CD8-positive, alpha-beta memory T cell (primary cell): Measurements from ENCODE around the gene FSTL4. TPM values are rescaled to one million over a fixed set of nuclear protein-coding genes. Genes with fewer than 3 reads are reported as not detected.

Source experiments
- CTCF ChIA-PET: fragments of 350-600 bp; sonication (Branson Sonifier 250); formaldehyde crosslinking; loops from one replicate; lab custom pipeline; 2021; ENCODE audit warnings: antibody characterized with exemption; lab: Charles Lee
- POLR2A ChIA-PET: fragments of 350-600 bp; sonication (Branson Sonifier 250); formaldehyde crosslinking; loops from one replicate; lab custom pipeline; 2021; ENCODE audit warnings: antibody characterized with exemption; lab: Charles Lee
- DNase-seq, 5 donors: peaks; one replicate each; pipeline versions ENCODE4 v3.0.0 to v3.0.0-alpha.2; 2020 to 2022; ENCODE audit warnings: mixed read lengths in 1 of 5
- H3K27ac ChIP-seq: one replicate; pipeline ENCODE4 v1.7.0; 2013; ENCODE audit warnings: low read depth, mild to moderate bottlenecking, low read length, moderate library complexity
- H3K27me3 ChIP-seq: 2 replicates; pipeline ENCODE4 v1.7.0; 2013; ENCODE audit warnings: low read length, mild to moderate bottlenecking; ENCODE audit not compliant: insufficient read depth, poor library complexity, severe bottlenecking
- H3K36me3 ChIP-seq: 2 replicates; pipeline ENCODE4 v1.7.0; 2013; ENCODE audit warnings: mild to moderate bottlenecking, low read length, moderate library complexity; ENCODE audit not compliant: insufficient read depth
- H3K4me1 ChIP-seq: 2 replicates; pipeline ENCODE4 v1.7.0; 2013; ENCODE audit warnings: mild to moderate bottlenecking, low read length, moderate library complexity; ENCODE audit not compliant: insufficient read depth
- H3K4me3 ChIP-seq: 2 replicates; pipeline ENCODE4 v1.7.0; 2013; ENCODE audit warnings: mild to moderate bottlenecking, low read length
- H3K9me3 ChIP-seq: 2 replicates; pipeline ENCODE4 v1.7.0; 2013; ENCODE audit warnings: mild to moderate bottlenecking, low read length
- H3K27ac Mint-ChIP-seq, 8 donors: one replicate each; pipeline ENCODE4 v1.8.0; 2020 to 2021; ENCODE audit warnings: mixed read lengths in 8 of 8, mild to moderate bottlenecking in 6 of 8, inconsistent platforms in 3 of 8, moderate library complexity in 3 of 8
- H3K27me3 Mint-ChIP-seq, 2 donors: one replicate each; pipeline ENCODE4 v1.8.0; 2020 to 2021; ENCODE audit warnings: mixed read lengths in 2 of 2, mild to moderate bottlenecking in 1 of 2, moderate library complexity in 1 of 2
- H3K36me3 Mint-ChIP-seq, 3 donors: one replicate each; pipeline ENCODE4 v1.8.0; 2020 to 2021; ENCODE audit warnings: mixed read lengths in 3 of 3, inconsistent platforms in 1 of 3, mild to moderate bottlenecking in 1 of 3
- H3K4me1 Mint-ChIP-seq, 3 donors: one replicate each; pipeline ENCODE4 v1.8.0; 2020 to 2021; ENCODE audit warnings: mixed read lengths in 3 of 3, inconsistent platforms in 1 of 3, mild to moderate bottlenecking in 1 of 3
- H3K4me3 Mint-ChIP-seq, 7 donors: one replicate each; pipeline ENCODE4 v1.8.0; 2020 to 2021; ENCODE audit warnings: mixed read lengths in 7 of 7, mild to moderate bottlenecking in 6 of 7, moderate library complexity in 4 of 7, inconsistent platforms in 2 of 7
- H3K9me3 Mint-ChIP-seq, 5 donors: one replicate each; pipeline ENCODE4 v1.8.0; 2020 to 2022; ENCODE audit warnings: mixed read lengths in 5 of 5, mild to moderate bottlenecking in 3 of 5, moderate library complexity in 2 of 5, inconsistent platforms in 1 of 5
- polyA plus RNA-seq: library from polyadenylated mRNA; unstranded; fragments of 300-500 nt; fragmentation: Illumina TruSeq; gene quantifications from one replicate; pipeline ENCODE4 v1.2.3, GENCODE V29; 2021
- total RNA-seq, 2 experiments: library from RNA; stranded (reverse); gene quantifications; one replicate each; pipeline ENCODE4 v1.2.3, GENCODE V29; 2021

FSTL4 gene
- total and polyA plus RNA-seq, 3 experiments from 2014 or later: 0.33 TPM; not detected in 2

DNA sequence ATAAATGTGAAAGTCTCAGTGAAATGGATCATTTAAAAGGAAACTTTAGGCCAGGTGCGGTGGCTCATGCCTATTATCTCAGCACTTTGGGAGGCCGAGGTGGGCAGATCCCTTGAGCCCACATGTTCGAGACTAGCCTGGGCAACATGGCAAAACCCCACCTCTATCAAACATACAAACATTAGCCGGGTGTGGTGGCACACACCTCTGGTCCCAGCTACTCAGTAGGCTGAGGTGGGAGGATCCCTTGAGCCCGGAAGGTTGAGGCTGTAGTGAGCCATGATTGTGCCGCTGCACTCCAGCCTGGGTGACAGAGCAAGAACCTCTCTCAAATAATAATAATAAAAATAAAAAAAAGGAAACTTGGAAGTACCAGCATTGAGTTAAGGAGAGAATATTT lies 384.4 kb downstream of the FSTL4 start:
- Histone ChIP-seq H3K4me3 (no peak overlapping the region), H3K27ac (no peak overlapping the region), H3K4me1 (no peaks in the 10 kb centered on the region), H3K9me3 (no peaks in the 10 kb centered on the region), H3K27me3 (peaks cover 4% of the 10 kb centered on the region), H3K36me3 (no peaks in the 10 kb centered on the region)
- ChIA-PET CTCF (no interaction called here), POLR2A (no interaction called here)
- H3K9me3 Mint-ChIP-seq: no peaks in the 10 kb centered on the region
- no peaks in the 10 kb centered on the region for H3K4me1 Mint-ChIP-seq
- H3K4me3 Mint-ChIP-seq: no peak overlapping the region
- no peak for DNase-seq
- H3K27ac Mint-ChIP-seq: no peak overlapping the region
- peaks cover 3 to 22% of the 10 kb centered on the region in 2 donors for H3K27me3 Mint-ChIP-seq
- no peaks in the 10 kb centered on the region for H3K36me3 Mint-ChIP-seq

- ChIA-PET CTCF (interaction anchor here (1.3 kb wide), 1 partner anchor 8 kb away, joined by 4 read pairs; no protein-coding TSS in a partner anchor), POLR2A (no interaction called here)
- Mint-ChIP-seq H3K4me3 (no peak overlapping the region), H3K4me1 (no peaks in the 10 kb centered on the region), H3K27ac (no peak overlapping the region), H3K9me3 (peaks cover 0 to 2% (median 0%) of the 10 kb centered on the region in 5 donors), H3K36me3 (no peaks in the 10 kb centered on the region), H3K27me3 (peaks cover 6 to 22% of the 10 kb centered on the region in 2 donors)
- Histone ChIP-seq H3K27me3 (peaks cover 4% of the 10 kb centered on the region), H3K4me1 (no peaks in the 10 kb centered on the region), H3K27ac (no peak overlapping the region), H3K36me3 (no peaks in the 10 kb centered on the region), H3K9me3 (no peaks in the 10 kb centered on the region), H3K4me3 (no peak overlapping the region)
- DNase-seq: no peak
Observed at GRCh38 chr5:133227082-133227481, 385.3 kb downstream of the FSTL4 start.

- H3K4me3 ChIP-seq: no peak overlapping the region
- POLR2A ChIA-PET: no interaction called here
- Mint-ChIP-seq H3K4me1 (no peaks in the 10 kb centered on the region), H3K27ac (no peak overlapping the region), H3K27me3 (peaks cover 7 to 22% of the 10 kb centered on the region in 2 donors), H3K4me3 (no peak overlapping the region), H3K36me3 (no peaks in the 10 kb centered on the region), H3K9me3 (peaks cover 0 to 2% (median 0%) of the 10 kb centered on the region in 5 donors)
- no peaks in the 10 kb centered on the region for H3K4me1 ChIP-seq
- no peak overlapping the region for H3K27ac ChIP-seq
- H3K36me3 ChIP-seq: no peaks in the 10 kb centered on the region
- CTCF ChIA-PET: interaction anchor here (1.3 kb wide), 1 partner anchor 9 kb away, joined by 4 read pairs; no protein-coding TSS in a partner anchor
- DNase-seq: no peak
- H3K9me3 ChIP-seq: no peaks in the 10 kb centered on the region
- peaks cover 4% of the 10 kb centered on the region for H3K27me3 ChIP-seq
Observed at GRCh38 chr5:133226186-133226585, 386.2 kb downstream of the FSTL4 start.

DNA sequence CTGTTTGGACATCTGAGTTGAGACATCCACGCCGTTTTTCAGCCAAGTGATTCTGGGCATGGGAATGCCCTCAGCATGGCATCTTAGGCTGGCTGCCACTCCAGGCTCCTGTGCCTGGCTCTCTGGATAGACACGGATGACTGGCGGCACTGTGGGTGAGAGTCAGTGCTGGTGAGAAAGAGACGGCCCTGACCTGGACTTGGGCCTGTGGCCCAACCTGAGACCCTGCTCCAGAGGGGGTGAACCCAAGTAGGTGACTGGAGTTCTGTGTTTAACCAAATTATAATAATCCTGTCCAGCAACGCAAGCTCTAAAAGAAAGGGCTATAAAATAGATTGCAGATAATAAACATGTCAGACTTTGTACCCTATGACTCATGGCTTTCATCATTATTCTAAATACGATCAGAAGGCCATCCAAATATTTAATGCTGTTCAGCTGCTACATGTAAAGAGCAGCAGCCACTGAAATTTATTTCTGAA lies 386.6 kb downstream of the FSTL4 start:
- POLR2A ChIA-PET: interaction anchor here (0.6 kb wide), 1 partner anchor 9 kb away, joined by 3 read pairs; no protein-coding TSS in a partner anchor
- no peak overlapping the region for H3K4me3 Mint-ChIP-seq
- CTCF ChIA-PET: interaction anchor here (1.3 kb wide), 1 partner anchor 9 kb away, joined by 4 read pairs; no protein-coding TSS in a partner anchor

DNA sequence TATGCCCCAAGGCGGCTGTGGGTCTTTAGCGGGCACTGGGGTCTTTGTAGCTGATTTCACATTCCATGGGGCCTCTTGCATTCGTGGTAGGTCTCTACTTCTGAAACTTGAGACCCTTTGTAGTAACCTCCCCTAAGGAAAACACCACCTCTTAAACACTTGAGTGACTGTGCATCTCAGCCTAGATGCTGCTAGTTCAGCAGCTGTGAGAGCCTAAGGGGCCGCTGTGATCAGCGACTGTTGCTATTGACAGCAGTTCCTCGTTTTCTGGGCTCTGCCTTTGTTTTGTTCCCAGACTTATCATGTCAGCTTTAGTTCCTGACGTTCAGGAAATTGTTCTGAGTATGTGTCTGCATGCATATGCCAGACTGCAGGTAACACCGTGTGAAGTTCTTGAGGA lies 389.4 kb downstream of the FSTL4 start:
- Mint-ChIP-seq H3K4me3 (no peak overlapping the region), H3K27ac (peak overlapping the region in 2 of 8 donors; percentile 35 to 85), H3K27me3 (peaks cover 7 to 27% of the 10 kb centered on the region in 2 donors), H3K4me1 (no peaks in the 10 kb centered on the region), H3K9me3 (peaks cover 0 to 2% (median 0%) of the 10 kb centered on the region in 5 donors), H3K36me3 (no peaks in the 10 kb centered on the region)
- no peaks in the 10 kb centered on the region for H3K36me3 ChIP-seq
- no peak for DNase-seq
- peaks cover 4% of the 10 kb centered on the region for H3K27me3 ChIP-seq
- H3K4me1 ChIP-seq: no peaks in the 10 kb centered on the region
- no peak overlapping the region for H3K27ac ChIP-seq
- ChIA-PET POLR2A (no interaction called here), CTCF (no interaction called here)
- no peak overlapping the region for H3K4me3 ChIP-seq
- no peaks in the 10 kb centered on the region for H3K9me3 ChIP-seq

More for the DNA sequence above, 386.6 kb downstream of the FSTL4 start:
- H3K27me3 ChIP-seq: peaks cover 4% of the 10 kb centered on the region
- peaks cover 7 to 22% of the 10 kb centered on the region in 2 donors for H3K27me3 Mint-ChIP-seq
- H3K4me3 ChIP-seq: no peak overlapping the region
- no peaks in the 10 kb centered on the region for H3K36me3 Mint-ChIP-seq
- H3K4me1 Mint-ChIP-seq: no peaks in the 10 kb centered on the region
- H3K9me3 Mint-ChIP-seq: peaks cover 0 to 2% (median 0%) of the 10 kb centered on the region in 5 donors
- H3K27ac ChIP-seq: no peak overlapping the region
- no peaks in the 10 kb centered on the region for H3K4me1 ChIP-seq
- no peaks in the 10 kb centered on the region for H3K9me3 ChIP-seq
- H3K36me3 ChIP-seq: no peaks in the 10 kb centered on the region
- no peak for DNase-seq
- H3K27ac Mint-ChIP-seq: no peak overlapping the region

GRCh38 chr5:133222521-133222920 lies 389.8 kb downstream of the FSTL4 start:
- H3K4me3 ChIP-seq: no peak overlapping the region
- no peak overlapping the region for H3K4me3 Mint-ChIP-seq
- no peak for DNase-seq
- H3K27me3 ChIP-seq: peaks cover 4% of the 10 kb centered on the region
- H3K27ac ChIP-seq: no peak overlapping the region
- H3K27ac Mint-ChIP-seq: peak overlapping the region in 1 of 8 donors; percentile 85
- H3K36me3 ChIP-seq: no peaks in the 10 kb centered on the region
- ChIA-PET POLR2A (no interaction called here), CTCF (no interaction called here)
- peaks cover 0 to 2% (median 0%) of the 10 kb centered on the region in 5 donors for H3K9me3 Mint-ChIP-seq
- H3K9me3 ChIP-seq: no peaks in the 10 kb centered on the region
- H3K4me1 ChIP-seq: no peaks in the 10 kb centered on the region
- H3K4me1 Mint-ChIP-seq: no peaks in the 10 kb centered on the region
- peaks cover 7 to 25% of the 10 kb centered on the region in 2 donors for H3K27me3 Mint-ChIP-seq
- no peaks in the 10 kb centered on the region for H3K36me3 Mint-ChIP-seq

DNA sequence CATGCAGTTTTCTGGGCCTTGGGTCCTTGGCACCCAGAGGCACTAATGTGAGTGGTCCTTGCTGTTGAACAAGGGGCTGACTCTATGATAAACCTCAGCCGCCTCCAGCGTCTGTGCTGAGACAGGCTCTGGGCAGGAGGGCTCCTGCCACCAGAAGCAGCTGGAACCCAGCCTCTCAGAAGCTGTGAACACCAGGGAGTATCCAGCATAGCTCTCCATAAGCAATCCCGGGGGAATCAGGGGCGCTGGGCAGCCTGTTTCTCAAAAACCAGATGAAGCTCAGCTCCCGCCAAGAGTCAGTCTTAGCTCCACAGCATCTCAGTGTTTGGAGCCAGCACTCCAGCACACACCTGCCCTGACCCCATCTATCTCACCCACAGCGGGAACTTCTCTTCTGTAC lies 390.3 kb downstream of the FSTL4 start:
- Mint-ChIP-seq H3K27ac (no peak overlapping the region), H3K36me3 (no peaks in the 10 kb centered on the region), H3K4me1 (no peaks in the 10 kb centered on the region), H3K4me3 (no peak overlapping the region), H3K27me3 (peaks cover 7 to 21% of the 10 kb centered on the region in 2 donors), H3K9me3 (peaks cover 0 to 2% (median 0%) of the 10 kb centered on the region in 5 donors)
- DNase-seq: no peak
- ChIA-PET POLR2A (no interaction called here), CTCF (no interaction called here)
- no peaks in the 10 kb centered on the region for H3K4me1 ChIP-seq
- H3K36me3 ChIP-seq: no peaks in the 10 kb centered on the region
- no peaks in the 10 kb centered on the region for H3K9me3 ChIP-seq
- H3K27me3 ChIP-seq: peaks cover 4% of the 10 kb centered on the region
- H3K27ac ChIP-seq: no peak overlapping the region
- H3K4me3 ChIP-seq: no peak overlapping the region

GRCh38 chr5:133220851-133221674 lies 391.3 kb downstream of the FSTL4 start:
- Mint-ChIP-seq H3K27me3 (peaks cover 6 to 16% of the 10 kb centered on the region in 2 donors), H3K4me3 (no peak overlapping the region), H3K36me3 (no peaks in the 10 kb centered on the region), H3K9me3 (peaks cover 0 to 2% (median 0%) of the 10 kb centered on the region in 5 donors), H3K27ac (peak overlapping the region in 1 of 8 donors; percentile 80), H3K4me1 (no peaks in the 10 kb centered on the region)
- Histone ChIP-seq H3K27ac (no peak overlapping the region), H3K4me1 (no peaks in the 10 kb centered on the region), H3K4me3 (no peak overlapping the region), H3K36me3 (no peaks in the 10 kb centered on the region), H3K27me3 (peaks cover 4% of the 10 kb centered on the region), H3K9me3 (no peaks in the 10 kb centered on the region)
- POLR2A ChIA-PET: no interaction called here
- DNase-seq: no peak
- CTCF ChIA-PET: interaction anchor here (1.2 to 3.5 kb wide), 2 partner anchors 50 to 110 kb away, joined by 3 to 15 read pairs; no protein-coding TSS in a partner anchor
